ENCODE data around the gene ACP2. TPM values are rescaled to one million over a fixed set of nuclear protein-coding genes. Genes with fewer than 3 reads are reported as not detected.

ACP2 gene, protein sequence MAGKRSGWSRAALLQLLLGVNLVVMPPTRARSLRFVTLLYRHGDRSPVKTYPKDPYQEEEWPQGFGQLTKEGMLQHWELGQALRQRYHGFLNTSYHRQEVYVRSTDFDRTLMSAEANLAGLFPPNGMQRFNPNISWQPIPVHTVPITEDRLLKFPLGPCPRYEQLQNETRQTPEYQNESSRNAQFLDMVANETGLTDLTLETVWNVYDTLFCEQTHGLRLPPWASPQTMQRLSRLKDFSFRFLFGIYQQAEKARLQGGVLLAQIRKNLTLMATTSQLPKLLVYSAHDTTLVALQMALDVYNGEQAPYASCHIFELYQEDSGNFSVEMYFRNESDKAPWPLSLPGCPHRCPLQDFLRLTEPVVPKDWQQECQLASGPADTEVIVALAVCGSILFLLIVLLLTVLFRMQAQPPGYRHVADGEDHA
- polyA plus RNA-seq (ENCODE audit: insufficient read length in 4 of 4) = 10 to 100 TPM; 52.2 to 57.9 (median 57.2) TPM

DNA sequence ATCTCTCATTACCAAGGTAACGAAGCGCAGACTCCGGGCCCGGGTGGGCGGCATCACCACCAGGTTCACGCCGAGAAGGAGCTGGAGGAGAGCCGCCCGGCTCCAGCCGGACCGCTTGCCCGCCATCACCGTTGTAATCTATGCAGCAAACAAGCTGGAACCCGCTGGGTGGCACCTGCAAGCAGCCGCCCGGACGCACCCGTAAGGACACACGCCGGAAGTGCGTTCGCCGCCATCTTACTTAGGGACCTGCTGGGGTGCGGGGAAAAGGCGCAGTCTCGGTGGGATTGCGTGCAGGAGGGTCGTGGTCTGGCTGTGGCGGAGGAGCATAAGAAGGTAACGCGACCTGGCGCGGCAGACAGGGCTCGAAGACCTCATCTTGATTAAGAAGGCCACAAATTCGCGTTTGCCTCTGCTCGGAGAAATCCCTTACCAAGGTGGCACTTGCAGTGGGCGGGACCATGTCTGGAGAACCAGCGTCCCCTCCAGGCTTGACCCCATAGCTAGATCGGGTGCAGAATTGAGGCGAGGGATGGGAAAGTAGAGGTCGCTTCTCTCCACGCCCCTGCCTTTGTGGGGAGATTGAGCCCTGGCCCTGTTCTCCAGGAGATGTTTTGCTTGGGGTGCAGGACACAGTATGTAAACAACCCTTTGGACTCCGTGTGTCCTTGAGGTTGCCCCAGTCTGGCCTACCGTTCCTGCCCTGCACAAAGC, at the start of gene ACP2:
ACP2 (minus strand) TSS at position 151 of the 714 bp plus-strand sequence; CDS start at position 126, 25 bp downstream.
- DNase-seq (ENCODE audit: low read depth in 4 of 4, low spot score in 2 of 4) = peak; percentile 78 to 95 (median 87)

DNA sequence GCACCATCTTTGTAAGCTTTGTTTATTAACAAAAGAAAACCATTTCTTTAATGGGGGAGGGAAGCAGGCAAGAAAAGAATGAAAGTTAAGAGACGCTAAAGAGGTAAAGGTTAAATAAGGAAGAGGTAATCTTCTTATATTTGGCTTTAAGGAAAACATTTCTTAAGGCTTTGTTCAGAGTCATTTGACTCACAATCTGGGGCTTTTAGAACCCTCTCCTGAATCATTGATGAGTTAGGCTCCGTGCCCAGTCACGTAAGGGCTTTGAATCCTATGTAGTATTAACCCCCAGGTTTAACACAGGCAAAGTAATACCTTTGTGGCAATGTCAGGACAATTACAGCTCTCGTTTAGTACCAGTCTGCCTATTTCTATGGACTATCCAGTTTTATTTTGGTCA, 47.4 kb upstream of the ACP2 start:
- DNase-seq (ENCODE audit: low read depth in 4 of 4, low spot score in 2 of 4) = no peak

DNA sequence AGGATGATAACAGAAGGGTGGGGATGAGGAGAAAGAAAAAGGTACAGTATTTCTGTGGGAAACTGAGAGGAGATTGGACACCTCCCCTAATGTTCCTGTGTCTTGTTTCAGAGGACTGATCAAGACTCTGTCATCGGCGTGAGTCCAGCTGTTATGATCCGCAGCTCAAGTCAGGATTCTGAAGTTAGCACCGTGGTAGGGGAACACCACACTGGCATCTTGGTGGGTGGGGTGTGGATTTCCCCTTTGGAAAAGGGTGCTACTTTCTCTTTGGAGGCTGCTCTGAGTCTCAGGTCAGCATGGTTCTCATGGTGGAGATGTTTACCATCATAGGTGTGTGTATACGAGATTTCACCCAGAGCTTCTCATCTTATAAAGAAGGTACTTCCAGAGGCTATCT, 46.8 kb upstream of the ACP2 start:
- no peak for DNase-seq (ENCODE audit: low read depth in 4 of 4, low spot score in 2 of 4)

DNA sequence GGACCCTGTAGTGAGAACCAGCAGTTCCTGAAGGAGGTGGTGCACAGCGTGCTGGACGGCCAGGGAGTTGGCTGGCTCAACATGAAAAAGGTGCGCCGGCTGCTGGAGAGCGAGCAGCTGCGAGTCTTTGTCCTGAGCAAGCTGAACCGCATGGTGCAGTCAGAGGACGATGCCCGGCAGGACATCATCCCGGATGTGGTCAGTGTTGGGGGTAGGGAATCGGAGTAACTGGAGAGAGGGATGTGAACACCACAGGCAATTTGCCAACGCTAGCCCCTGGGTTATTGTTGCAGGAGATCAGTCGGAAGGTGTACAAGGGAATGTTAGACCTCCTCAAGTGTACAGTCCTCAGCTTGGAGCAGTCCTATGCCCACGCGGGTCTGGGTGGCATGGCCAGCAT, 41.2 kb upstream of the ACP2 start:
- no peak for DNase-seq (ENCODE audit: low read depth in 4 of 4, low spot score in 2 of 4)

DNA sequence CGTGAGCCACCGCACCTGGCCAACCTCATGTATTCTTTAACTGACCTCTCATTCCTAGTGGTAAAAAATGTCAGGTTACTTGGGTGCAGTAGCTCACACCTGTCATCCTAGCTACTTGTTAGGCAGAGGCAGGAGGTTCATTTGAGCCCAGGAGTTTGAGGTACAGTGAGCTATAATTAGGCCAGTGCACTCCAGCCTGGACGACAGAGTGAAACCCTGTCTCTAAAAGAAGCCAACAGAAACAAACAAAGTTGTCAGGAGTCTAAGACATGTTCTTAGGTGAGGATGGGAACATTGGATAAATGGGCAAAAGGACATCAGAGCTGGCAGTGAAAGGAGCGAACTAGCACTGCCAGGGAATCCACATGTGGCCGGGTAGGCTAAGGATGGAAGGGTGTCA, 39.5 kb upstream of the ACP2 start:
- DNase-seq (ENCODE audit: low read depth in 4 of 4, low spot score in 2 of 4) = no peak

DNA sequence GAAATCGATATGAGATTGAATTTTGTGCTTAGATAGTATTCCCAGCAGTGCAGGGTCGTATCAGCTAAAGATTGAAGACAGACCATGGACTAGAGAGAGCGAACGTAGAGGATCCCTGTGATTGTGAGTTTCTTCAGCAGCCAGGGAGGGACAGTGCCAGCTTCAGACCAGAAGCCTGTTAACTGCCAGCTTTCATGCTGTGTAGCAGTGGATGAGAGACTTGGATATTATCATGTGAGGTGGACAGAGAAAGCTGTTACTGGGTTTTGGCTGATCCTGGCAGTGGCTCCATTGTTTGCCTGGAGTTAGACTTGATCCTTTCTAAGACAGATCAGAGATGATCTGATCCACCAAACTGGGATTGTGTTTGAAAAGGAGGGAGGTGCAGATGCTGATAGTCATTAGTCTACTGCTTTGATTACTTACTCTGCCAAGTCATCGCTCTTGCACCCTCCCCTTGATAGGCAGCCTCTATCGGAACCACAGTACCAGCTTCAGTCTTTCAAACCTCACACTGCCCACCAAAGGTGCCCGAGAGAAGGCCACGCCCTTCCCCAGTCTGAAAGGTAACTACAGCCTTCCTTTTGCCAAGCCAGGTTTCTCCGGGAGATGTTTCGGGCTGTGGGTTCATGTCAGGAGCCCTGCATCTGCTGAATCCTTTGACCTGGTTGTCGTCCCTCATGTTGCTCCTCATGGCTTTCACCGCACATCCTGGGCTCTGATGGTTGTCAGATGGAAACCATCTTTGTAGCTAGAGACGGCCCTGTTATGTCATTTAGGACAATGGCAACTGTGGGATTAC, 37.6 kb upstream of the ACP2 start:
- no peak for DNase-seq (ENCODE audit: low read depth in 4 of 4, low spot score in 2 of 4)

DNA sequence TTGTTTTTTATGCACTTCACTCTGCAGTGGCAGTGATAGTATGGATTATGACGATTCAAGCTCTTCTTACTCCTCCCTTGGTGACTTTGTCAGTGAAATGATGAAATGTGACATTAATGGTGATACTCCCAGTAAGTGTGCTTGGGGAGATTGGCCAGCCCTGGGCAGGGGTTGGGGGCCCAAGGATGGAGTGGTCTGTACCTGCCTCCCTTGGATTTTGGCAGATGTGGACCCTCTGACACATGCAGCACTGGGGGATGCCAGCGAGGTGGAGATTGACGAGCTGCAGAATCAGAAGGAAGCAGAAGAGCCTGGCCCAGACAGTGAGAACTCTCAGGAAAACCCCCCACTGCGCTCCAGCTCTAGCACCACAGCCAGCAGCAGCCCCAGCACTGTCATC, 35.5 kb upstream of the ACP2 start:
- DNase-seq (ENCODE audit: low read depth in 4 of 4, low spot score in 2 of 4) = no peak

DNA sequence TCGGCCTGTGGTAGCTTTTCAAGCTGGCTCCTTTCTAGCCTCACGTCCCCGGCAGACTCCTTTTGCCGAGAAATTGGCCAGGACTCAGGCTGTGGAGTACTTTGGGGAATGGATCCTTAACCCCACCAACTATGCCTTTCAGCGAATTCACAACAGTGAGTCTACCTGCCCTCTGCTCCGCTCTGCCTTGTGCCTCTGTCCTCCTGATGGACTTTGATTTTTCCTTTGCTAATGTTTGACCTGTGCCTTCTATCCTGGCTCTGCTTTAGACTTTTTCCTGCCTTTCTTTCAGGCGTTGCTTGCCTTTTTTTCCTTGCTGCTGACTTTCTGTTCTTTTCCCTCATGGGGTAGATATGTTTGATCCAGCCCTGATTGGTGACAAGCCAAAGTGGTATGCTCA, 33.8 kb upstream of the ACP2 start:
- no peak for DNase-seq (ENCODE audit: low read depth in 4 of 4, low spot score in 2 of 4)

DNA sequence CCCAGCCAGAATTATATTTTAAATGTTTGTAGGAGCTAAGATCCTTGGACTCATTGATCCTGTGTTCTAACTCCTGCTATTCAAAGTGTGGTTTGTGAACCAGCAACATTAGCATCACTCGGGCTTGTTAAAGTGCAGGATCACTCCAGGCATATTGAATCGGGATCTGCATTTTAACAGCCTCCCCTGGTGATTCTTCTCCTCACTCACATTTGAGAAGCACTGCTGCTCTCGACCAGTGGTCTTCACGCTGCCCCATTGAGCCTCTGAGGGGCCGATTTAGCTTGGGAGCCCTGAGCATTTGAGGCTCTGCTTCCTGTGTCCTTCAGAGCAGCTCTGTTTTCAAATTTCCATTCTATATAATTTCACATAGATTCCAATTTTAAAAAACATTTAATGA, 32.2 kb upstream of the ACP2 start:
- no peak for DNase-seq (ENCODE audit: low read depth in 4 of 4, low spot score in 2 of 4)

DNA sequence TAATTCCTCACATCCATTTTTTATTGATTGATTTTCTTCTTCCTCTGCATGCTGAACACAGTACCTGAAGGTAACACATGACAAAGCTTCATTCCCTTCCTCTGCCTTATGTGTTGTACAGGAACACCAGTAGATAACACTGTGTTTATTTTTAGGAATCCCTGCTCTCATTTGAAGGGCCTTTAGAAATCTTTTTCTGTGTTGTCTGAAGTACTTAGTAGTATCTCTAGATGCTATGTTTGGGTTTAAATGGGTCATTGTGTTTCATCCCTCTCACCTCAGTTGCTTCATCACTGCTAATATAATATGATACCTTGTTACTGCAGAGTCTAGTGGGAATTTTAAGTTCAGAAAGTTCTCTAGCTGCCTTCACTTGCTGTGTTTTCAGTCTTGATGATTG, 31.5 kb upstream of the ACP2 start:
- no peak for DNase-seq (ENCODE audit: low read depth in 4 of 4, low spot score in 2 of 4)

DNA sequence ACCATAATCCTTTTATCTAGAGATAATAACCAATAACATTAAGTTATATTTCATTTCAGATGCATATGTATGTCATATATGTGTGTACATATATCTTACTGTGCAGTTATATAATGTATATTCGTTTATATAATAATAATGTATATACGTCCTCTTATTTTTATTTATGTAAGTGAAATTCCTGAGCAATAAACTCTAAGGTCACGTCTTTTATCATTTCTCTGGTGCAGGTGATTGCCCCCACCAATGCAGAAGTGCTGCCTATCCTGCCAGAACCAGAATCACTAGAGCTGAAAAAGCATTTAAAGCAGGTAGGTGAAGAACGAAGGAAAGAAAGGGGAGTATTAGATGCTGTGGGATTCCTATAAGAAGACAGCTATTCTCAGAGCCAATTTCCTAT, 30.2 kb upstream of the ACP2 start:
- DNase-seq (ENCODE audit: low read depth in 4 of 4, low spot score in 2 of 4) = no peak

DNA sequence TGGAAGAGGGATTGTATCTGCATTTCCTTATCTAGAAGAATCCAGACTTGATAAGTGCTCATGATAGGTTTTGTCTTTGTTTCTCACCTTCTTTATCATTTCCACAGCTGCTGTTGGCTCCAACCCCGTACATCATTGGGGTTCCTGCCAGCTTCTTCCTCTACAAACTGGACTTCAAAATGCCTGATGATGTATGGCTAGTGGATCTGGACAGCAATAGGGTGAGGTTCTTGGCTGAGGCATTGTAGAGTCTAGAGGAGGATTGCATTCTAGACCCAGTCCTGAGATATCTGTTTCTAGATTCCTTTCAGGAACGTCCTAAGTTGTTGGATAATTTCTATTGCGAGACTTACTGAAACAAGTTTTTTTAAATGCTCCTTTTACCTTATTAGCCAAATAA, 29.4 kb upstream of the ACP2 start:
- DNase-seq (ENCODE audit: low read depth in 4 of 4, low spot score in 2 of 4) = no peak

DNA sequence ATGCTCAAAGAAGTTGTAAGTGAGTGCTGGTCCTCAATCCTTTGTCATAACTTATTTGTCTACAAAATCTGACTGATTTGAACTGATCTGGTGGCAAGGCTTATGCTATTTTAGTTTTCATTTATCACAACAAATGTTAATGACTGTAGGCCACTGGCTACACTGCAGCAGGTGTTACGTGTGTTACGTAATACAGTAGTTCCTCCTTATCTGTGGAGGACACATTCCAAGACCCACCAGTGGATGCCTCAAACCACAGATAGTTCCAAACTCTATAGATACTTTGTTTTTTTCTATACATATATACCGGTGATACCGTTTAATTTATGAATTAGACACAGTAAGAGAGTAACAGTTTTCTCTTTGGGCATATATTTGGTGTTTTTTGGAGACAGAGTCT, 28.3 kb upstream of the ACP2 start:
- no peak for DNase-seq (ENCODE audit: low read depth in 4 of 4, low spot score in 2 of 4)

DNA sequence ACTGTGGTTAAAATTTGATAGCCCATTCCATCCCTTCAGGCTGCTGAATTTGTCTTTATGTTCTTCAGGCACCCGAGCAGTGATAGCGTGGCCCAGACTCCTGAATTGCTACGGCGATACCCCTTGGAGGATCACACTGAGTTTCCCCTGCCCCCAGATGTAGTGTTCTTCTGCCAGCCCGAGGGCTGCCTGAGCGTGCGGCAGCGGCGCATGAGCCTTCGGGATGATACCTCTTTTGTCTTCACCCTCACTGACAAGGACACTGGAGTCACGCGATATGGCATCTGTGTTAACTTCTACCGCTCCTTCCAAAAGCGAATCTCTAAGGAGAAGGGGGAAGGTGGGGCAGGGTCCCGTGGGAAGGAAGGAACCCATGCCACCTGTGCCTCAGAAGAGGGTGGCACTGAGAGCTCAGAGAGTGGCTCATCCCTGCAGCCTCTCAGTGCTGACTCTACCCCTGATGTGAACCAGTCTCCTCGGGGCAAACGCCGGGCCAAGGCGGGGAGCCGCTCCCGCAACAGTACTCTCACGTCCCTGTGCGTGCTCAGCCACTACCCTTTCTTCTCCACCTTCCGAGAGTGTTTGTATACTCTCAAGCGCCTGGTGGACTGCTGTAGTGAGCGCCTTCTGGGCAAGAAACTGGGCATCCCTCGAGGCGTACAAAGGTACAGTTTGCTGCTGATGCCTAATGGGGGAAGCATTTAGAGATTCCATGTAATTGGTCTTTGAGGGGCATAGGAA, 26.1 kb upstream of the ACP2 start:
- DNase-seq (ENCODE audit: low read depth in 4 of 4, low spot score in 2 of 4) = no peak

DNA sequence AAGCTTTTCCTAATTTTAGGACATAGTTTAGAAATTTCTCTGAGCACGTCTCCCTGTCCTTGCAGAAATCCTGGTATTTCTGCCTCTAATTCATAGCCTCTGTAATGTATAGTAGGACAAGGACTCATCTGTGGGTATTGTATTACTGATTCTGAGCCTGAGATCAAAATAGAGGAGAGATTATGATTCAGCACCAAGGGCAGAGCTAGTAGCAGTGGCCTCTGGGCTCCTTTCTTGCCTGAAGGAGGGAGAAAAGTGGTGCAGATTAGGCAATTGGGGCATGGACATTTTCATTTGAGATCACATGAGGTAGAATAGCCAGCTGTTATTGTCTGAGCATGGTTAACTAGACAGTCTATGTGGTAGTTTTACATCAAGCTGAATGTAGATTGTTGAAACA, 24.1 kb upstream of the ACP2 start:
- no peak for DNase-seq (ENCODE audit: low read depth in 4 of 4, low spot score in 2 of 4)

DNA sequence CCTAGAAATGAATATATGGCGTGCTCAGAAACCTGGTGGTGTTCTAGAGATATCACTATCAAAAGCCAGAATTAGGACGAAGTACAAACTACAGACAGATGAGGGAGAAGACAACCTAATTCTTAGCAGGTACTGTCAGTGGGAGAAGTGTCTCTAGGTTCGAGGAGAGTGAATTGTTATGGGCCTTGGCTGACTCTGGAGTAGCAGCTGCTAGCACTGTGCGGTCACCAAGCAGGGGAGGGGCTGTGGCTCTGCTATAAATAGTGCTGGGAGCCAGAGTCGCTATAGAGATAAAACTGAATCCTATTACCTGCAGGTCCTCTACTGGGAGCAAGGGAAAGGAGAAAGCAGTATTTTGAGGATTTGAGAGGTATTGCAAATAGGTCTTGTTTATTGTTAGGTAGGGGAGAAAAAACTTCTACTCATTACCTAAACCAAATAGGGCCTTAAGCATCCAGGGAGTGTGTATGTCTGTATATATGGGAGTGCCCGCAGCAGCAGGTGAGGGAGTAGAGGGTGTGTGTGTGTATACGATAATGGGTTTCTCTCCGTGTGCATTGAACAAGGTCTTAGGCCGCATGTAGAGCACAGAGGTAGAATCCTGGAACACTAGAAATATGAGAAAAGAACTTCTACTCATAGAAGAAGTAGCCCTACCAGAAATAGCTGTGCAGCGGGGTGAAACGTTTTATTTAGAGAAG, 23.5 kb upstream of the ACP2 start:
- DNase-seq (ENCODE audit: low read depth in 4 of 4, low spot score in 2 of 4) = no peak

DNA sequence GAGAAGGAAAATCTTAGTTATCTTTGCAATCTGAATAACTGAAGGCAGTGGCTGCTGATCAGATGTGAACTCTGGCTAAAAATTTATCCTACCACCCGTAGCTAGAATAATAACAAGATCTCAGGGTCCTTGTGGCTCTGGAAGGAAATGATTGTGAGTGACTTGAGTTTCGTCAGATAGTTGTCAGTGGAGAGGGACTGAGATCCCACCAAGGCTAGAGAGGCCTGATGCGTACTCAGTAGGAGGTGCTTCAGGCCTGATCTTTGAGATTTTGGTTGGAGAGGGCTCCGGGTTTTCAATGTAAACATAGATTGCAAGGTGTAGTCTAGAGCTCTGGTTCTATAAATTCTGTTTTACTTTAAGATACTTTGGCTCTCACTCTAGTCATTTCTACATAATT, 22.7 kb upstream of the ACP2 start:
- no peak for DNase-seq (ENCODE audit: low read depth in 4 of 4, low spot score in 2 of 4)

DNA sequence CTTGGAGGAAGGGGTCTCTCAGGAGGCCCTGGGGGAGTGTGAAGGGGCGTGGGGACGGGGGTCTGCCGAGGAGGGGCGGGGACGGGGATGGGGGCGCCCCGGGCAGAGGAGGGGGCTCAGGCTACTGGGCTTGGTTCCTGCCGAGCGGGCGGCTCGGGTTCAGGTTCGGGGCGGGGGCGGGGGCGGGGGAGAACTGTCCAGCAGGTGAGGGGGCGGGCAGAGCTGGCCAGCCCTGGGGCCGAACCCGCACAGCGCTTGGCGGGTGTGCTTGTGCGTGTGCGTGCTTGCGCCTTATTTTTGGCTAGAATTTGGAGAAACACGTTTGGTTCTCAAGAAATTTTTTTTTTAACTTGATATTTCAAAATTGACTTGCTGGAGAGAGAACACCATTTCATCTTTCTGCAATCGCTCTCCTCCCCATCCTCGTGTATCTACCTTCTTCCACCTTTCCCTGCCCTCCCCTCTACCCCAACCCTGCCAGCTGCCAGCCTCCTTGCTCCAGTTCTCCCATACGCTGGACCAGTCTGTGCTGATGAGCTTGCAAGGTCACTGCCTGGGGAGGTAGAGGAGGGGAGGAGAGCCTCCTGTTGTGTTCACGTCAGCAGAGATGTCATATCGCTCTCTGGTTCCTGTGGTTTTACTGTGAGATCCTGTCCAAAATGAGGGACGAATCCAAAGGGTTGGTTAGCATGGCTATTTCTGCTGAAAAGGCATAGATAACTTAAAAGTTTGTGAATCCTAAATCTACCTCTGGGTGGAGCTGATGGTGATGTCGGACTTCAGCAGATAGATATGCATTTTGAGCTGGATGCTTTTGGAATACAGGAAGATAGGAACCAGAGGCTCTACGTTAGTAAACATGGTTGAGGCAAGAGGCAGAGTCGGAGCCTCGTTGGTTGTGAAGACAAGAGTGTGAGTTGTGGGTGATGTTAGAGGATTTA, 22.0 kb upstream of the ACP2 start:
- no peak for DNase-seq (ENCODE audit: low read depth in 4 of 4, low spot score in 2 of 4)

DNA sequence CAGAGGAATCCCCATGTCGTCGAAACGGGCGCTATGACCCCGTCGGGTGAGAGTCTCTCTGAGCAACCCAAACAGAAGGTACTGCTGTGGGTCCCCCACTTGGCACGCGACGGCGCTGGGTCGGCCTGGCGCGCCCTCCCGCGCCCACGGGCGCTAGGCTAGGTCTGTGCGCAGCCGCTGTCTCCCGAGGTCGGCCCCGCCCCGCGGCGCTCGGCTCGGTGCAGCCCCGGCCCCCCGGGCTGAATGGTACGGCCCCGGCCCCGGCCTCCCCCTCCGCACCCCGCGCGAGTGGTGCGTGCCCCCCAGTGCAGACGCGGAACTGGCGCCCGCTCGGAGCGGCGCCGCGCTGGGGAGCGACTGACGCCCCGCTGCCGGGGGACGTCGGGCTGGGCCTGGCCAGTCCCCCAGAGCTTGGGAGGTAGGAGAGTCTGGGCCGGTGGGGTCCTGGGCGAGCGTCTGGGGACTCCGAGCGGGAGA, 21.3 kb upstream of the ACP2 start, which contains the start of gene MADD:
MADD (plus strand) TSS at position 305 of the 477 bp plus-strand sequence.
- DNase-seq (ENCODE audit: low read depth in 4 of 4, low spot score in 2 of 4) = peak in 3 of 4 donors; percentile 56 to 64 (median 63)
